Measurements from ENCODE around the gene ASPDH. TPM values are rescaled to one million over a fixed set of nuclear protein-coding genes. Genes with fewer than 3 reads are reported as not detected.
"Not testable (repeated sequence)": the region's sequence is repeated elsewhere in the genome, so short reads cannot be mapped to it uniquely, and the experiment has no call there.

The ASPDH gene
- total RNA-seq, 2 experiments from 2014 or later: not detected

DNA sequence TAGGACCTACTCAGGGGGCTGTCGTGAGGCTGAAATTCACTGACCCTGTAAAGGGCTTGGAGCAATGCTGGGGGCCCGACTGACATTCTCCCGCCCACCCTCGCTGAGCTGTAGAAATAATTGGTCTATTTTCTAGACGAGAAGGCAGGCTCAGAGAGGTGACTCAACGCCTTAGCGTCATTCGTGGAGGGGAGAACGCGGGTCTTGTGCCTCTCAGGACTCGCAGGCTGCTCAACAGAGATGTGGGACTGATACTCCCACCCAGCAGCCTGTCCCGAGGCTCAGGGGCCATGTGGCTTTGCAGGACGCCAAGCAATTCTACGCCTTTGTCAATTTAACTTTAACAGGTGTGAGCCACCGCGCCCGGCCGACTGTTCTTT, 23.6 kb upstream of the ASPDH start:
- DNase-seq (no peak), ATAC-seq (no peak)
- H3K36me3 Mint-ChIP-seq: no peaks in the 10 kb centered on the region
- CTCF ChIA-PET: interaction anchor here (0.6 to 4.2 kb wide), 10 partner anchors 12 to 889 kb away, joined by 3 to 48 read pairs (median 4); partner anchors contain the start of gene JOSD2
- H3K9me3 Mint-ChIP-seq (ENCODE audit: low read depth): no peaks in the 10 kb centered on the region
- H3K4me1 Mint-ChIP-seq: no peaks in the 10 kb centered on the region
- H3K4me3 Mint-ChIP-seq: no peak overlapping the region
- H3K27me3 Mint-ChIP-seq: peaks cover 3% of the 10 kb centered on the region
- H3K27ac Mint-ChIP-seq: no peak overlapping the region

DNA sequence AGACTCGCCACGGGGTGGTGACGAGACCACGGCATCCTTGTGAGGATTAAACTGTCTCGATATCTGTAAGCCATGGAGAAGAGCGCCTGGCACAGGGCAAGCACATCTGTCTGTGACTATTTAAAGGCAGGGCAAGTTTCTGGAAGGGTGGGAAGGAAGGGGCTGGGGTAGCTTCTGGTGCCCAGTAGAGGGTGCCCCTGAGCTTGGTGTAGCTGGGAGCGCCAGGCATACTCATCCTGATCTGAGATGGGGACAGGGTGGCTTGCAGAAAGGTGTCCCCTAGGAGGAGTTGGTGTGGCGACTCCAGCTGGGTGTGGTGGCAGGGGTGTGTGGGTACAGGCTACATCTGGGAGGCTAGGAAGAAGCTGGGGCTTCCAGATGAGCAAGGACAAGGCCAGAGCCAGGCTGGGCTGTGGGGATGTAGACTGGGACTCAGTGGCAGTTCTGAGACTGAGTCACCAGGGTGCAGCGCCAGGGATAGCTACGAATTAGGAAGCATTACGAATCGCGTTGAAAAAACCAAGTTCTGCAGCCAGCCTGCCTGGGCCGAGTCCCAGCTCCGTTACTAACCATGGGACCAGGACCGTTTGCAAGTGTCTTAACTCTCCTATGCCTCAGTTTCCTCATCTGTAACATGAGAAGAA, 23.1 kb upstream of the ASPDH start:
- H3K27ac Mint-ChIP-seq: no peak overlapping the region
- CTCF ChIA-PET: interaction anchor here (1.2 to 4.2 kb wide), 6 partner anchors 17 to 385 kb away, joined by 3 to 48 read pairs (median 6); partner anchors contain the start of gene JOSD2
- H3K9me3 Mint-ChIP-seq (ENCODE audit: low read depth): no peaks in the 10 kb centered on the region
- ATAC-seq (no peak), DNase-seq (no peak)
- peaks cover 5% of the 10 kb centered on the region for H3K27me3 Mint-ChIP-seq
- H3K36me3 Mint-ChIP-seq: no peaks in the 10 kb centered on the region
- no peak overlapping the region for H3K4me3 Mint-ChIP-seq
- H3K4me1 Mint-ChIP-seq: no peaks in the 10 kb centered on the region

DNA sequence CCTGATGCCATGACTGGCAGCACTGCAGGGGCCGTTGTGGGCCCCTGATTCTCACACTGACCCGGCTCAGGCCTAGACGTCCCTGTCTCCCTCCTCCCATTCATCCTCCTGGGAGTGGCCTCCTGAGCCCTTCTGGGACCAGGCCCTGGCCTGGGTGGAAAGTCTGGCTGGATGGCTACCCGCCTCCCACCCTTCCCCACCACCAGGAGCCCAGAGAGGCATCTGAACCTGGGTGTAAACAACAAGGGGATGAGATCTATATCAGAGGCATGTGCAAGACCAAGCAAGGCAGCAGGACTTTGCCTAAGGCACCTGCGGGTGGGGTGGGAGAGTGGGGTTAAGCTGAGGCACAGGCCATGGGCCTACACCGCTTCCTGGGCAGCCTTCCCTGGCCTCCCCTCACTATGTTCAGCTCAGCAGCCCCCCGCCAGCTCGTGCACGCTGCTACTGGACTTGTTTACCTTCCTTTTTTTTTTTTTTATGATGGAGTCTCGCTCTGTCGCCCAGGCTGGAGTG, 22.0 kb upstream of the ASPDH start:
- DNase-seq (no peak), ATAC-seq (no peak)
- Mint-ChIP-seq H3K27ac (no peak overlapping the region), H3K4me3 (no peak overlapping the region), H3K27me3 (peaks cover 5% of the 10 kb centered on the region), H3K36me3 (no peaks in the 10 kb centered on the region), H3K4me1 (no peaks in the 10 kb centered on the region), H3K9me3 (ENCODE audit: low read depth) (no peaks in the 10 kb centered on the region)
- CTCF ChIA-PET: interaction anchor here (0.6 to 3.8 kb wide), 3 partner anchors 22 to 387 kb away, joined by 3 to 48 read pairs (median 3); no protein-coding TSS in a partner anchor

DNA sequence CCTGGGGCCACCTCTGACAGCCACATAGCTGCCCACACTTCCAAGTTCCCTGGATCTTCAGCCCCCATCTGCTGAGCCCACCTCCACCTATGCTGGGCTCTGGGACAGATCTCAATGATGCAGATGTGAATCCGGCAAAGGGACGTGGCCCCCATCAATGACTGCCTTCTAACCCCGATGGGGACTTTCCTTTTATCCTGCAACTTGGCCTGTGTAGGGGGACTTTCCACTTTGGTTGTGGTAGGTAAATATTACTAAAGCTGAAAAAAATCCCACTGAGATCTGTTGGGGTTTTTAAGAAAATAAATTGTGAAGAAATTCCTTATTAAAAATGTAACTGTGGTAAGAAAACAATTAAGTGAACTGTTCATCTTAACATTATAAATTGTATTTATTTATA, 20.8 kb upstream of the ASPDH start:
- CTCF ChIA-PET: interaction anchor here (1.5 to 2.3 kb wide), 2 partner anchors 23 to 388 kb away, joined by 3 to 10 read pairs; no protein-coding TSS in a partner anchor
- DNase-seq: no peak
- Mint-ChIP-seq H3K4me3 (no peak overlapping the region), H3K9me3 (ENCODE audit: low read depth) (no peaks in the 10 kb centered on the region), H3K27ac (no peak overlapping the region), H3K27me3 (peaks cover 5% of the 10 kb centered on the region), H3K36me3 (no peaks in the 10 kb centered on the region), H3K4me1 (no peaks in the 10 kb centered on the region)
- ATAC-seq: no peak

DNA sequence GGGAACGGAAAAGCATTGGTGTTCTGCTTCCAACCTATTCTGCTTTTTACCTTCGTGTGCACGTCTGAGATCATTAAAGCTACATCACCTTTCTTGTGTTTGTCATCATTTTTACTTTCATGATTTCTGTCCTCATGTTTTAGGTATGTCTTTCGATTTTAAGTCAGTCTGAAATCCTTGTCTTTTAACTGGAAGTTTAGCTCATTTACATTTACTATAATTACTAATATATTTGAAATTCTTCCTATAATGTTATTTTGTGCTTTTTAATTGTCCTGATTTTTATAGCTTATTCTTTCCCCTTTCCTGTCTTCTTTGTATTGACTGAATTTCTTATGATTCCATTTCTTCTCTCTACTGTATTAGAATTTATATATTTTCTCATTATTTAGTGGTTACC, 19.2 kb upstream of the ASPDH start:
- Mint-ChIP-seq H3K4me3 (no peak overlapping the region), H3K36me3 (no peaks in the 10 kb centered on the region), H3K9me3 (ENCODE audit: low read depth) (no peaks in the 10 kb centered on the region), H3K4me1 (no peaks in the 10 kb centered on the region), H3K27ac (no peak overlapping the region), H3K27me3 (peaks cover 5% of the 10 kb centered on the region)
- ATAC-seq: no peak
- CTCF ChIA-PET: interaction anchor here (2.3 kb wide), 1 partner anchor 24 kb away, joined by 10 read pairs; no protein-coding TSS in a partner anchor
- no peak for DNase-seq

DNA sequence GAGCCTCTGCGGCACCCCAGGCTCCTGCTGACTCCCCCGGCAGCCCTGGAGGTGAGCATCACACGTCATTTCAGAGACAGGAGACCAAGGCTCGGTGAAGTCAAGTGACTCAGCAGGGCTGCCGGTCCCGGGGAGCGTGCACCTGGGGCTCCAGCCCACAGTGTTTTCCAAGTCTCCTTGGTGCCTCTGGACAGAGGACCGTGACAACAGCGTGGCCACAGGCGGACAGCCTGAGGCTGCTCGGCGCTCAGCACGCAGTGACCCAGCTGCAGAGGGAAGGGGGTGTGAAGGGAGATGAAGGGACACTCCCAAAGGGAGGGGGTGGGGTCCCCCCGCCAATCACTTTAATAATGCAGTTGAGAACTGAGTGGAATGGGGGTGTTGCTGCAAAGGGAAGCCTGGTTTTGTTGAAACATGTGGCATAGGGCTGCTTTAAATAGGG, 17.5 kb upstream of the ASPDH start:
- Mint-ChIP-seq H3K27ac (no peak overlapping the region), H3K4me3 (no peak overlapping the region), H3K4me1 (no peaks in the 10 kb centered on the region)

DNA sequence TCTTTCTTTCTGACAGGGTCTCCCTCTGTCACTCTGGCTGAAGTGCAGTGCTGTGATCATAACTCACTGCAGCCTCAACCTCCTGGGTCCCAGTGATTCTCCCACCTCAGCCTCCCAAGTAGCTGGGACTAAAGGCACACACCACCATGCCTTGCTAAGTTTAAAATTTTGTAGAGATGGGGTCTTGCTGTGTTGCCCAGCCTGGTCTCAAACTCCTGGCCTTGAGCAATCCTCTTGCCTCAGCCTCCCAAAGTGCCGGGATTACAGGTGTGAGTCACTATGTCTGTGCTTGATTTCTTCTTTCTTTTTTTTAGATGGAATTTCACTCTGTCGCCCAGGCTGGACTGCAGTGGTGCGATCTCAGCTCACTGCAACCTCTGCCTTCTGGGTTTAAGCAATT, 14.3 kb upstream of the ASPDH start:
- H3K27me3 Mint-ChIP-seq; ATAC-seq; H3K9me3 Mint-ChIP-seq (ENCODE audit: low read depth); DNase-seq; H3K36me3 Mint-ChIP-seq; H3K27ac Mint-ChIP-seq; H3K4me3 Mint-ChIP-seq; H3K4me1 Mint-ChIP-seq: not testable (repeated sequence)
- CTCF ChIA-PET: interaction anchor here (0.7 to 1.4 kb wide), 2 partner anchors 10 to 28 kb away, joined by 3 to 5 read pairs; no protein-coding TSS in a partner anchor

More for the DNA sequence above, 17.5 kb upstream of the ASPDH start:
- Mint-ChIP-seq H3K36me3 (no peaks in the 10 kb centered on the region), H3K9me3 (ENCODE audit: low read depth) (no peaks in the 10 kb centered on the region), H3K27me3 (peaks cover 5% of the 10 kb centered on the region)
- DNase-seq (no peak), ATAC-seq (no peak)
- CTCF ChIA-PET: no interaction called here

DNA sequence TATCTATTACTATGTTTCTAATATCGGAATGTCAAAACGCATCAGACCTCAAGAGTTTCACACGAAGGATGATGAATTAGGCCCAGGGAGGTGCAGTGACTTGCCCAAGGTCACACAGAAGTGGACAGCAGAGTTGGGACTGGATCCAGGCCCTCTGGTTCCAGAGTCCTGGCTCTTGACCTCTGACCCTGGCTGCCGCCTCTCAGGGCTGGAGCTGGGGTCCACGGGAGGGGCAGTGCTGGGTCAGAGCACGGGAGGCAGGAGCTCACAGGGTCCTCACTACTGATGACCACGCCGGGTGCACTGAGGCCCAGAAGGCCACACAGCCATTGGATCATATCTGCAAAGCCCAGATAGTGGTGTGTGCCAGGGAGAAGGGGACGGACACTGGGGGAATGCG, 9.2 kb upstream of the ASPDH start:
- no peak for DNase-seq
- CTCF ChIA-PET: no interaction called here
- no peak for ATAC-seq
- no peaks in the 10 kb centered on the region for H3K9me3 Mint-ChIP-seq (ENCODE audit: low read depth)
- H3K4me3 Mint-ChIP-seq: no peak overlapping the region
- H3K27ac Mint-ChIP-seq: no peak overlapping the region
- no peaks in the 10 kb centered on the region for H3K27me3 Mint-ChIP-seq
- H3K4me1 Mint-ChIP-seq: no peaks in the 10 kb centered on the region
- H3K36me3 Mint-ChIP-seq: no peaks in the 10 kb centered on the region

DNA sequence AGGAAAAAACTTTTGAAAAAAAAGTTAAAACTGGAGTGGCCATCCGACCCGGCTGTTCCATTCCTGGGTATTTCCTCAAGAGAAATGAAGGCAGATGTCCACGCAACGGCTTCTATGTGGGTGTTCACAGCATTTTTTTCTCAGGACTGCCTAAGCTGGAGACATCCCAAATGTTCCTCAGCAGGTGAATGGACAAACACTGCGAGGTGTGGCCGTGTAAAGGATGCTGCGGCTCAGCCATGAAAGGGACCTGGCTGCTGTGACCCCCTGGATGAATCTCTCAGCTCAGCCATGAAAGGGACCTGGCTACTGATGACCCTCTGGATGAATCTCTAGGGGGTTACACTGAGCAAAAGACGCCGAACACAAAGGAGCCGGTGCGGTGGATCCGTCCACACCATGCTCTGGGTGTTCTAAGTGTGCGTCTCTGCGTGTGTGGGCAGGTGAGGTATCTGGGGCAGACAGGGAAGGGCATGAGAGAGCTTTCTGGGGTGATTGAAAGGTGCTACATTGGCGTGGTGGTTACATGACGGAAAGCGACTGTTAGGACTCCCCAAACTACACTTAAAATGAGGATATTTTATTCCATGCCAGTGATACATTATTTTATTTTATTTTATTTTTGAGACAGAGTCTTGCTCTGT, 7.2 kb upstream of the ASPDH start:
- H3K4me1 Mint-ChIP-seq: no peaks in the 10 kb centered on the region
- H3K27me3 Mint-ChIP-seq: peaks cover 5% of the 10 kb centered on the region
- H3K36me3 Mint-ChIP-seq: no peaks in the 10 kb centered on the region
- H3K27ac Mint-ChIP-seq: no peak overlapping the region
- no peak for DNase-seq
- ATAC-seq: no peak
- no peaks in the 10 kb centered on the region for H3K9me3 Mint-ChIP-seq (ENCODE audit: low read depth)
- CTCF ChIA-PET: no interaction called here
- no peak overlapping the region for H3K4me3 Mint-ChIP-seq

DNA sequence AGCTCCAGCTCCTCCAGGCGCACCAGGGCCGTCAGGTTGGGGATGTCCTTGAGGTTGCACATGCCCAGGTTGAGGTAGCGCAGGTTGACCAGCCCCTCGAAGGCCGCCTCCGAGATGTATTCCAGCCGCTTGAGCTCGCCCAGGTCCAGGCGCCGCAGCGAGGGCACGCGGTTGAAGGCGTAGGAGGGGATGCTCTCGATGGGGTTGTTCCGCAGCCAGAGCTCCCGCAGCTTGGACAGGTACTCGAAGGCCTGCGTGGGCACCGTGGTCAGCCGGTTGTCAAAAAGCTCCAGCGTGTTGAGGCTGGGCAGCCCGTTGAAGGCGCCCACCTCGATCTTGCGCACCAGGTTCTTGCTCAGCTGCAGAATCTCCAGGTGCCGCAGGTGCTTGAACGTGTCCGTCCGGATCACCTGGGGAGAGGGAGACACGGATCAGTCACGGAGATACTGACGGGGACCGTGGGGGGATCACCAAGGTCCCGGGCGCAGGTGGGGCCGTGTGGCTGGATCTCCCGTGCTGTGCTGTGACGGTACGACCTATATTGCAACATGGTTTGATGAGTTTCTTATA, 5.4 kb upstream of the ASPDH start:
- H3K9me3 Mint-ChIP-seq (ENCODE audit: low read depth): no peaks in the 10 kb centered on the region
- no peaks in the 10 kb centered on the region for H3K4me1 Mint-ChIP-seq
- DNase-seq: no peak
- H3K27ac Mint-ChIP-seq: no peak overlapping the region
- ATAC-seq: no peak
- H3K36me3 Mint-ChIP-seq: no peaks in the 10 kb centered on the region
- H3K4me3 Mint-ChIP-seq: no peak overlapping the region
- peaks cover 11% of the 10 kb centered on the region for H3K27me3 Mint-ChIP-seq
- CTCF ChIA-PET: interaction anchor here (1.0 kb wide), 1 partner anchor 37 kb away, joined by 3 read pairs; no protein-coding TSS in a partner anchor

DNA sequence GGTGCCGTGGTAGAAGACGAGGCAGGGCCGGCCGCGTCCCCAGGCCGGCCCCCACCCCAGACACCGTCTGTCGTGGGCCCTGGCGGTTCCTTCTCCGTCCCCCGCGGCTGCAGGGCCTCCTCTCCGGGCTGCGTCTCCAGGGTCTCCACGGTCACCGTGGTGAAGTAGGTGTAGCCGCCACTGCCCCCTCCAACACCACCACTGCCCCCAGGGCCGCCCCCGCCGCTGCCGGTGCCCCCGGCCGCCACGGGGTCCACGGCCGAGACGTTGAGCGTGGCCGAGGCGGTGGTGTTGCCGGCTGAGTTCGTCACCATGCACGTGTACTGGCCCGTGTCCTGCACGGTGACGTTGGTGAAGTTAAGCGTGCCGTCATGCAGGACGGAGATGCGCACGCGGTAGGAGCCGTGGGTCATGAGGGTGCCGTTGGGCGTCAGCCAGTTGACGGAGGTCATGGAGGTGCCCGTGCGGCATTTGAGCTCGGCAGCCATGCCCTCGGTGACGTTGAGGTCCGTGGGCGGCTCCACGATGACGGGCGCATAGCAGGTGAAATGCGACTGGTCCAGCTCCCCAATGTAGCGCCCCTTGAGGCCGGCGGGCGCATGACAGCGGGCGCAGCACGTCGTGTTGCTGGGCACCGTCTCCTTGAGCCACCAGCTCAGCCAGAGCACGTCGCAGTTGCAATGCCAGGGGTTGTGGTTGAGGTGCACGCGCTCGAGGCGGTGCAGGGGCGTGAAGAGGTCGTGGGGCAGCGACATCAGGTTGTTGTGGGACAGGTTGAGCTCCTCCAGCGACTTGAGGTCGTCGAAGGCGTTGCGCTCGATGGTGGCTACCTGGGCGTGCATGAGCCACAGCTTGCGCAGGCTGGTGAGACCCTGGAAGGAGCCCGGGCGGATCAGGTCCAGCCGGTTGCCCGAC, 4.6 kb upstream of the ASPDH start:
- Mint-ChIP-seq H3K9me3 (ENCODE audit: low read depth) (no peaks in the 10 kb centered on the region), H3K4me3 (no peak overlapping the region), H3K36me3 (no peaks in the 10 kb centered on the region), H3K4me1 (no peaks in the 10 kb centered on the region), H3K27ac (no peak overlapping the region), H3K27me3 (peaks cover 11% of the 10 kb centered on the region)
- no peak for ATAC-seq
- CTCF ChIA-PET: interaction anchor here (1.0 kb wide), 1 partner anchor 38 kb away, joined by 3 read pairs; no protein-coding TSS in a partner anchor
- no peak for DNase-seq

DNA sequence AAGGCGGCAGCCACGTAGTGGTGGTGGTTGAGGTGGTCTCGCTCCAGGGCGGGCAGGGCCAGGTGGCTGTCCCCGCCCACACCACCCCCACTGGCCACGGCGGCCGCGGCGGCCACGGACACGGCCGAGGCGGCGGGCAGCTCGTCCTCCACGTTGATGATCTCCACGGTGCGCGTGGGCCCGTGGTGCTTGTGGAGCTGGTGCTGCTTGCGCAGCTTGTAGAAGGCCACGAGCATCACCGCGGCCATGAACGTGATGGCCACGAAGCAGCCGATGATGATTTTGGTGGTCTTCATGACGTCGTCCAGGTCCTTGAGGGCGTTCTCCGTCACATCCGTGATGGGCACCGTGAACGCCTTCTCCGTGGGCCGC, 4.0 kb upstream of the ASPDH start:
- DNase-seq (no peak), ATAC-seq (no peak)
- peaks cover 11% of the 10 kb centered on the region for H3K27me3 Mint-ChIP-seq
- no peaks in the 10 kb centered on the region for H3K36me3 Mint-ChIP-seq
- H3K27ac Mint-ChIP-seq: no peak overlapping the region
- CTCF ChIA-PET: interaction anchor here (1.4 kb wide), 1 partner anchor 266 kb away, joined by 3 read pairs; no protein-coding TSS in a partner anchor
- H3K9me3 Mint-ChIP-seq (ENCODE audit: low read depth): no peaks in the 10 kb centered on the region
- no peak overlapping the region for H3K4me3 Mint-ChIP-seq
- H3K4me1 Mint-ChIP-seq: no peaks in the 10 kb centered on the region
